ENCODE data around the gene CTIF.
"Not testable (repeated sequence)": the region's sequence is repeated elsewhere in the genome, so short reads cannot be mapped to it uniquely, and the experiment has no call there.

The CTIF gene

GRCh38 chr18:48859311-48860268 lies 320.8 kb downstream of the CTIF start:
- no peak for DNase-seq (ENCODE audit: low read depth in 1 of 2, low spot score in 1 of 2)

DNA sequence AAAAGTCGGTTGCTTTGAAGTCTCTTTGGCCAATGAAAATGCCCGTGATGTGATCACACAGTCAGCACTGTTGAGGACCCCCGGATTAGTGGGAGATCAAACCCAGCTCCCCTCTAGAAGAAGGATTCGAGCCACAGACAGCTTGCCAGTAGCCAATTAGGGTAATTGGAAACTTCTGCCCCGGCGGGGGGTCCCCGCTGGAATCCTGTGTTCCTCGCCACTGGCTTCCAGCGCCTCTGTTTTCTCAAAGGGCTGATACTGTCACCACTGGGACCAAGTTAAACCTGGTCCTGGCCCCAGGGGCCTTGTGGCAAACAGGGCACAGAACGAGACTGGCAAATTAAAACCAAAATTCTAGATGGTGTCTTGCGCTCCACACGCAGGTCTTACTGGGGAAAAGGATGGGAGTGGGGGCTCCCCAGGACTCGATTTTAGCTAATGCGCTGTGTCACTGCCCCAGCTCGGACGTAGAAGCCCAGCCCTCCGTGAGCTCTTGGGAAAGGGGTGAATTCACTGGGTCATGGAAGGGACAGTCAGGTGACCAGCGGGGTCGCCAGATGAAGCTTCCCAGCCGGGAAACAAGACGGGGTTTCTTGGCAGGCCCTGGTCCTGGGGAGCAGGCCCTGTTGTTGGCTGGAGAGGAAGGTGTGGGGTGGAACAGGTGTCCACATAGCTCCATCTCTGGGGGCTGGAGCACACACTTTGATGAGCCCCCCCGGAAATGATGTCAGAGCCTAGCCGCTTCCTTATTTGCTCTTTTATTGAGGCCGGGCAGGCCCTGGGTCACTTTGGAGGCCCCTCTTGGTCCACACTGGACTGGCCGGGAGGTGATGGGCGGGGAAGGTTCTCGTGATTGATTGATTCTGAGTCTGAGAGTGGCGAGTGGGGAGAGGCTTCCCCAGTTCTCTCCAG lies 321.7 kb downstream of the CTIF start:
- no peak for DNase-seq (ENCODE audit: low read depth in 1 of 2, low spot score in 1 of 2)

GRCh38 chr18:48861181-48861708 lies 322.4 kb downstream of the CTIF start:
- DNase-seq (ENCODE audit: low read depth in 1 of 2, low spot score in 1 of 2) = no peak

DNA sequence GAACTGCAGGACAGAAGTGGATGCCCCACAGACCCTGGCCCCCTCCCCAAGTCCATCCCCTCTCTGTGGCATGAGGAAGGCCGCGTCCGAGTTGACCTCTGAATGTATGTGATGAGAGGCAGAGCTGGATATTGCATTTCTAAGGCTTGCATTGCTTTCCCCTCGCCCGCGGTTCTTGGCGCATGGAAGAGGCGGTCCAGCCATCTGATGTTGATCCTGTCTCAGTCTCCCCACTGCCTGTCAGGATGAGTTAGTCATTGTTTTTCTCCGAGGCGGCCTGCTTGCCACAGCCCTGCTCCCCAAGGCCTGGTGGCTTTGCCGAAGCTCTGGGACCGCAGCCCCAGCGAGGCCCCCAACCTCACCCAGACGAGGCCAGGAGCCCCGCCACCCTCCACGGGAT lies 323.3 kb downstream of the CTIF start:
- DNase-seq (ENCODE audit: low read depth in 1 of 2, low spot score in 1 of 2) = no peak

GRCh38 chr18:48862678-48863270 lies 323.9 kb downstream of the CTIF start:
- DNase-seq (ENCODE audit: low read depth in 1 of 2, low spot score in 1 of 2) = no peak

- DNase-seq (ENCODE audit: low read depth in 1 of 2, low spot score in 1 of 2) = no peak
These were observed 324.7 kb downstream of the CTIF start for GRCh38 chr18:48863432-48864065.

DNA sequence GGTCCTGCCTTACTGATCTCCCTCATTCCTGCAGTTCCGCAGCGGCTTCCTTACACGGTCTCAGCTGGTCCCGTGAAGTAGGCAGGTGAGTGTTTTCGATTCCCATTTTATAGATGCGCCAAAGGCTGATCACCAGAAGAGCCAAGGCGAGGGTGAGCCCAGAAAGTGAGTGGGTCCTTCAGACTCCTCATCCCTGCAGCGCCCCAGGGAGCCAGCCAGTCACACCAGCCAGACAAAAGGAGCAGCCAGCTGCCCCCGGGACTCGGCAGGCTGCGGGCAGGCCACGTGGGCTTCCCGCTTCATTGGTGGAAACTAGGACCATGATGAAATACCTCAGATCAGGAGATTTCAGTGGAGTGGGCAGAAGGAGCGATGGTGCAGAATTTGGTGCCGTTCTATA lies 326.0 kb downstream of the CTIF start:
- no peak for DNase-seq (ENCODE audit: low read depth in 1 of 2, low spot score in 1 of 2)

- no peak for DNase-seq (ENCODE audit: low read depth in 1 of 2, low spot score in 1 of 2)
These were observed 327.4 kb downstream of the CTIF start for GRCh38 chr18:48866028-48866733.

- DNase-seq (ENCODE audit: low read depth in 1 of 2, low spot score in 1 of 2) = no peak
These were observed 328.0 kb downstream of the CTIF start for GRCh38 chr18:48866856-48867255.

DNA sequence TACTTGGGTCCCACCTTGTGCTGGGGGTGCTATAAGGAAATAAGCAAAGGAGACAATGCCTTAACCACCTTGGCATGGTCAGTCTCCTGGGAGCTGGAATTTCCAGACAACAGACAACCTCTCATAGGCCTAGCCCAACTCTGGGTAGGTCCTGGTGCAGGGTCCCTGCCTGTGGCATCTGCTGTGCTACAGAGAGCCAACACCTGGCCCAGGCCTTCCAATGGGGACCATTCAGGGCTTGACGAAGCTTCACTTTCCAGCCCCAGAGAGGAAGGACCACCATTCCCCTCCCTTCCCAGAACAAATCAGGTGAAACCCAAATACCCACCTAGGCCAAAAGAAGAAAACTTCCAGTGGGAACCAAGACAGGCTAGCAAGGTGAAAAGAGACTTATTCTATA lies 329.1 kb downstream of the CTIF start:
- no peak for DNase-seq (ENCODE audit: low read depth in 1 of 2, low spot score in 1 of 2)

DNA sequence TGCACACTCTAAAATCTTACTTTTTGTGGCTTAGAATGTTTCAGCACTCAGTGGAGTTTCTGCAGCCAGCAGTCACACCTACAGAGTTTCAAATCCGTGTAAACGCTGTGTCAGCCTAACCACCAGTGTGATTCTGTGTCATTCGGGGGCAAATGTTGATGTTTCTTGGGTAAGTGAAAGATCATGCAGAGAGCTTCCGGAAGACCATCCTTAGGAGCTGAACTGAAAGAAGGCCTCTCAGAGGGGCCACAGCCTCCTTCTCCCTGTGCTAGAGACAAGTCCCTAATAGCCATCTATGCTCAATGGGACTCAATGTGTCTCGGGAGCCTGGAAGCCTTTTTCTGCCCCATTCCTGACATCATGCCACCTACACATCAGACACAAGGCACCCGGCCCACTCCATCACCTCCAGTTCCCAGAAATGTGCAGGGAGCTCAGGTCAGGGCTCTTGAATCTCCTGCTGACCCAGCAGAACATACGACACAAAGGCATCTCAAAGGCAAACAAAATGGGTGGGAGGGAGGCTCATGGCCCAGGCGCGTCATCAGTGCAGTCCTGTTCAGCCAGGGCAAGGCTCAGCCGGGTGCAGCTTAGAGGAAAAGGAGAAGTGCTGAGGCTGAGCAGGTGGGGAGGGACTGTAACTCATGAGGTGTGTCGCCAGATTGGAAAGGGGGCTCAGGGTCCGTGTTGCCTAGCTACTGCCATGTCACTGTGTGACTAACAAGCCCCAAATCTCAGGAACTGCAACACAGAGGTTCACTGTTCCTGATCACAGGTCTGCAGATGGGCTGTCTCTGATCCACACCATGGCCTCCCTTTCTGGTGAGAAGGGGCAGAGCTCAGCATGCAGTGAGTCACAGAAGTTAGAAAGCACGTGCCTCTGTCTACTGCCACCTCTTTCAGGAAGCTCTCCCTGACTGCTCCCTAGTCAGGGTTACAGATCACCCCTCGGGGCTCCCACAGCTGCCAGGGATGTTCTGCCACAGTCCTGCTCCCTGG lies 329.9 kb downstream of the CTIF start:
- no peak for DNase-seq (ENCODE audit: low read depth in 1 of 2, low spot score in 1 of 2)

- no peak for DNase-seq (ENCODE audit: low read depth in 1 of 2, low spot score in 1 of 2)
These were observed 330.8 kb downstream of the CTIF start for GRCh38 chr18:48869591-48869990.

DNA sequence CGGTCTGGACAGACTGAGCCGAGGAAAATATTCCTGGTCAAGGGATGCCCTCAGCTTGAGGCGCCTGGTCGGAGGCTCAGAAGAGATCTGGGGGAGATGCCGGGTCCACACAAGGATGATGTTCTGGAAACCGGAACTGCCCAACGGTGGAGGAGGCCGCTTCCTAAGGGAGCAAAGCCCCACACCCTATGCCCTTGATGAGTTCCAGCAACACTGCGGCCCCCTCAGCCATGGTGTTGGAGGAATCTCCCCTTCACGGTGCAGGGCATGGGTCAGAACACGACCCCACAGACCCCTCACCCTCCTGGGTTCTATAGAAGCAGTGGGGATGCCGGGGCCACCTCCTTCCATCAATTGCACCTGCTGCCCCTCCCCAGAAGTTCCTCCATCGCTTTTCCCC lies 332.1 kb downstream of the CTIF start:
- DNase-seq (ENCODE audit: low read depth in 1 of 2, low spot score in 1 of 2) = not testable (repeated sequence)

- DNase-seq (ENCODE audit: low read depth in 1 of 2, low spot score in 1 of 2) = no peak
These were observed 332.7 kb downstream of the CTIF start for GRCh38 chr18:48871391-48872166.

DNA sequence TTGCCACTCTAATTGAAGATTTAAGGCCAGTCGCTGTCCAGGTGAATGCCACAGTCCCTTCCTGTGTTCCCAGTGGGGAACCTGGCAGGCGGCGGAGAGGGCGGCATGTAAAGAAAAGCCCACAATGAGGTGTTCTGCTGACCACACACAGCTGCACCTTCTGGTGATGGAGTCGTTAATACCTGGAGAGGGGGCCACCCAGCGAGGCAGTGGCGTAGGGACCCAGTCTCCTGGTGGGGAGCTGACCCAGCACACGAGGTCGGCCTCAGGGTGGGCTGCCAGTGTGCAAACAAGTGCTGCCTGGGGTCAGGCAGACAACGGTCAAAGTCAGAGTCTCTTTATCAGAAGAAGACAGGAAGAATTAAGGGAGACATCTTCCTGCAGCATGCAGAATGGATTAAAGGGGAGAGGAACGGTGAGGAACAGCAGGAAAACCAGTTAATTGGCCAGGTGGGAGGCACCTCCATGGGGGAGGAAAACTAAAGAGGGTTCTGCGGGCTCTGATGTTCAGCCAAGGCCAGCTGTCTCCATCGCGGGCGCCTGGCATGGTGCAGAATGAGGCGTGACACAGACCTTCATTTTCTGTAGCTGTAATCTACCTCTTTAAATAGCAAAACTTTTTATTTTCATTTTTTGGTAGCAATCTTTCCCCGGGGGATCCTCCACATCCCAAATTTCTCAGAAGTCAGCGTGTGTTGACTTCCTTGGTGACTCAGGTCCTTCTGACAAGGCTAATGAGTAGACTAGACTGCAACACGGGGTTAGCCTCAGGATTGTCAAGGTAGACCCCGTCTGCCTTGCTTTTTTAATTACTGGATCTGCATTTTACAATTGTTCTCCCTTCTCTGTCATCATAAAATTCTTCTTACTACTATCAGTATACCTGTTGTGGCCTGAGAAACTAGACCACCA lies 333.7 kb downstream of the CTIF start:
- DNase-seq (ENCODE audit: low read depth in 1 of 2, low spot score in 1 of 2) = no peak

DNA sequence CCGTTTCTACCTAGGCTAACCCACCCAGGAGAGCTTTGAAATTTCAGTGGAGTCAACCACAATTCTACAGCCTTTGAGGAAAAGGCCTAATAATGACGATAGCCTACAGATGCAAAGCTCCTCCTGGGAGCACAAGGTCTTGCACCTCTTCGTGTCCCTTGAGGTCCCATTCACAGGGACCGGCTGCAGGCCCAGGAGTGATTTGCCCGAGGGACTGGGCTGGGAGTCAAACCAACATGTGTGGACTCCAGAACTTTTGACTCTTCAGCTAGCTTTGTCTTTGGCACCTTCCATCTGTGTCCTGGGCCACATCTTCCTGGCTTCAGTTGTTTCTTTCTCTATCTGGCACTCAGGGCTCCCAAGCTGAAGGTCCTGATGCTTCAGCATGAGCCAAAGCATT lies 335.4 kb downstream of the CTIF start:
- no peak for DNase-seq (ENCODE audit: low read depth in 1 of 2, low spot score in 1 of 2)

DNA sequence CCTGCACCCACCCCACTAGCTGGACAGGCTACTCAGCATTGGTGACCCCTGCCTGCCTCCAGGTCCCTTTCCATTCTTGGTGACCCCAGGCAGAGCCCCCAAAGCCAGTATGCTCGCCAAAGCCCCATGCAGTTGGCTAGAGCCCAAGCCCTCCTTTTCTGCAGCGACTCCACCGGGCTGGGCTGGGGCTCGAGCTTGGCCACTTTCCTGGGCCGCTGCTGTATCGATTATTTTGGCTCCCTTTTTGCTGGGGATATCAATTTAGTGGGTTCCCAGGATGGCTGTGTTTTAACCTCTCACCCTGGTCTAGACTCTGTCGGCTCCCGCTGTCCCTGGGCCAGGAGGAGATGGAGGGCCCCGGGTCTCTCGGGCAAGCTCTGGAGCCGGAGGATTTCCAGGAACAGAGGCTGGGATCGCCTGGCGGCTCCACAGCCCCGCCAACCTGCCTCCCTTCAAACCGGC lies 335.9 kb downstream of the CTIF start:
- no peak for DNase-seq (ENCODE audit: low read depth in 1 of 2, low spot score in 1 of 2)
